K562 (cell line): ENCODE results near the gene C1orf116. TPM values are rescaled to one million over a fixed set of nuclear protein-coding genes. Genes with fewer than 3 reads are reported as not detected.

Experiments
- BACH1 ChIP-seq: fragments of 200-800 bp; sonication (Bioruptor generic); IDR thresholded peaks from 2 replicates; pipeline ENCODE4 v1.6.1; 2016; ENCODE audit warnings: missing genetic modification characterization, missing compliant biosample characterization
- BHLHE40 ChIP-seq: IDR thresholded peaks from 2 replicates; pipeline ENCODE4 v1.6.1; 2011; ENCODE audit warnings: low read length, improper control_type of control experiment
- CHD7 ChIP-seq: fragments of 200-600 bp; sonication (generic); IDR thresholded peaks from one replicate; pipeline ENCODE4 v1.6.1; 2012; ENCODE audit warnings: mild to moderate bottlenecking, low read depth, low read length, inconsistent platforms
- E2F8 ChIP-seq: fragments of 450-650 bp; IDR thresholded peaks from 2 replicates; pipeline ENCODE4 v1.7.1; 2018; ENCODE audit warnings: mild to moderate bottlenecking, low read depth; ENCODE audit not compliant: partially characterized antibody
- NFE2 ChIP-seq: IDR thresholded peaks from 2 replicates; pipeline ENCODE4 v1.6.1; 2014; ENCODE audit warnings: antibody characterized with exemption, low read depth
- NR0B1 ChIP-seq: fragments of 450-650 bp; IDR thresholded peaks from one replicate; pipeline ENCODE4 v1.6.1; 2018; ENCODE audit warnings: mild to moderate bottlenecking, moderate library complexity; ENCODE audit not compliant: partially characterized antibody
- POLR2AphosphoS2 ChIP-seq: IDR thresholded peaks from 2 replicates; pipeline ENCODE4 v1.6.1; 2012; ENCODE audit warnings: low read length, improper control_type of control experiment
- RB1 ChIP-seq: fragments of 450-650 bp; IDR thresholded peaks from 2 replicates; pipeline ENCODE4 v1.6.1; 2017; ENCODE audit warnings: low read depth, mild to moderate bottlenecking
- RBM39 ChIP-seq: fragments of 200-400 bp; formaldehyde crosslinking; optimal IDR thresholded peaks from 2 replicates; pipeline ENCODE3; 2018; ENCODE audit warnings: low read depth, low read length
- TARDBP ChIP-seq: fragments of 450-650 bp; IDR thresholded peaks from 2 replicates; pipeline ENCODE4 v1.6.1; 2016
- TEAD2 ChIP-seq: fragments of 450-650 bp; IDR thresholded peaks from 2 replicates; pipeline ENCODE4 v1.6.1; 2016; ENCODE audit warnings: missing genetic modification characterization, control low read depth, missing compliant biosample characterization
- ZNF395 ChIP-seq: fragments of 200-800 bp; sonication (Bioruptor generic); IDR thresholded peaks from 2 replicates; pipeline ENCODE4 v1.6.1; 2017; ENCODE audit warnings: missing genetic modification characterization, missing compliant biosample characterization
- polyA plus RNA-seq, 8 experiments: library from polyadenylated mRNA; depleted of rRNA in 4 of 8; stranded (reverse) in 5 of 8; unstranded in 3 of 8; fragments of >200 nt; fragmentation: Nextera tagmentation in 2 of 8; fragmentation: Illumina TruSeq in 1 of 8; extraction: Ambion mirVana in 2 of 8; extraction: Trizol in 1 of 8; gene quantifications; 2 replicates each; pipeline versions ENCODE4 v1.2.1 to v1.2.3, GENCODE V29; 2011 to 2014; ENCODE audit warnings: inconsistent platforms in 1 of 8, missing spikeins in 1 of 8
- total RNA-seq, 7 experiments: library from RNA; depleted of rRNA in 6 of 7; stranded (reverse); fragments of >200 nt in 6 of 7; fragmentation: Illumina TruSeq in 2 of 7; extraction: Trizol in 2 of 7; gene quantifications; 2 replicates each; pipeline versions ENCODE4 v1.2.1 to v1.2.3, GENCODE V29; 2011 to 2021; ENCODE audit warnings: low replicate concordance in 1 of 7

Gene C1orf116
- total and polyA plus RNA-seq, 9 of the 15 experiments (the other 6 are each of a cell fraction or from before 2014, with no cell fraction given), result 0.62 to 3.0 (median 0.95) TPM

GRCh38 chr1:206982216-206982615 is 50.3 kb downstream of the C1orf116 start (continued):
- TF ChIP-seq E2F8 (no peak), RBM39 (no peak), CHD7 (no peak), NFE2 (no peak), NR0B1 (no peak), BACH1 (no peak), RB1 (0 out of 2 replicates have a peak, but pooled peaks have one; percentile 25), BHLHE40 (no peak), TARDBP (peak; percentile 76; the same call in 1 of the 2 replicates), POLR2AphosphoS2 (no peak), ZNF395 (CRISPR knock-in tag) (no peak), TEAD2 (tag) (no peak)
